NCI-H1048 (cell line): ENCODE measurements around the gene ZNF823.
"Not testable (repeated sequence)": the region's sequence is repeated elsewhere in the genome, so short reads cannot be mapped to it uniquely, and the experiment has no call there.

Experiments used
- DNase-seq: peaks from one replicate; lab custom pipeline; 2025; lab: John Stamatoyannopoulos, UW

Gene ZNF823

DNA sequence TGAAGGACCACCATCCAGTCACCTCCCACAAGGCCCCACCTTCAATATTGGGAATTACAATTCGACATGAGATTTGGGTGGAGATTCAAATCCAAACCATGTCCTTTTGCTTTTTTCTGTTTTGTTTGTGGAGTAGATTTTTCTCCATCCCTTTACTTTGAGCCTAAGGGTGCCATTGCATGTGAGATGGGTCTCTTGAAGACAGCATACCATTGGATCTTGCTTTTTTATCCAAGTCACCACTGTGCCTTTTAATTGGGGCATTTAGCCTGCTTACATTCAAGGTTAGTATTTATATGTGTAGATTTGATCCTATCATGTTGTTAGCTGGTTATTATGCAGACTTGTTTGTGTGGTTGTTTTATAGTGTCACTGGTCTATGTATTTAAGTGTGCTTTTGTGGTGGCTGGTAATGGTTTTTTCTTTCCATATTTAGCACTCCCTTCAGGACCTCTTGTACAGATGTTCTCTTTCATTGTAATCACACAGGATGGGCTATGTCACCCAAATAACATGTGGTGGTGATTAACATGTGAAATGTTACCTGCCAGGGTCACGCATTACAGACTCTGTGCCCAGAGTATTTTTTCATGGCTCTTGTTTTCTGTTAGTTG lies 58.0 kb downstream of the ZNF823 start:
- DNase-seq: no peak

DNA sequence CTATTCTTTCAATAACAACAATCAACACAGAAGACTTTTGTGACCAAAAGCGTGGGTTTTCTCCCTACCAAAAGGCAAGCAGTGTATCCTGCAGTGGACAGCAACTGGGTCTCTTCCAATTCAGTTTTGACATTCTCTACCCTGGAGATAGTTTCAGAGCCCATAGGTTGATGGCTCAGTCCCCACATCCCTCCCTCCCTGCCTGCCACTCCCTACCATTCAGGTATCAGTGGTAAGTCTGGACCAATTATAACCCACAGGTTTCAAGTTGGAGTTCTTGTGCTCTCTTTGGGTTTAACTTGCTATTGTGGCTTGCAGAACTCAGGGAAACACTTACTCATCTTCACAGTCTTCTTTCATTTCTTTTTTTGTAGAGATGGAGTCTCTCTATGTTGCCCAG lies 60.2 kb downstream of the ZNF823 start:
- no peak for DNase-seq

DNA sequence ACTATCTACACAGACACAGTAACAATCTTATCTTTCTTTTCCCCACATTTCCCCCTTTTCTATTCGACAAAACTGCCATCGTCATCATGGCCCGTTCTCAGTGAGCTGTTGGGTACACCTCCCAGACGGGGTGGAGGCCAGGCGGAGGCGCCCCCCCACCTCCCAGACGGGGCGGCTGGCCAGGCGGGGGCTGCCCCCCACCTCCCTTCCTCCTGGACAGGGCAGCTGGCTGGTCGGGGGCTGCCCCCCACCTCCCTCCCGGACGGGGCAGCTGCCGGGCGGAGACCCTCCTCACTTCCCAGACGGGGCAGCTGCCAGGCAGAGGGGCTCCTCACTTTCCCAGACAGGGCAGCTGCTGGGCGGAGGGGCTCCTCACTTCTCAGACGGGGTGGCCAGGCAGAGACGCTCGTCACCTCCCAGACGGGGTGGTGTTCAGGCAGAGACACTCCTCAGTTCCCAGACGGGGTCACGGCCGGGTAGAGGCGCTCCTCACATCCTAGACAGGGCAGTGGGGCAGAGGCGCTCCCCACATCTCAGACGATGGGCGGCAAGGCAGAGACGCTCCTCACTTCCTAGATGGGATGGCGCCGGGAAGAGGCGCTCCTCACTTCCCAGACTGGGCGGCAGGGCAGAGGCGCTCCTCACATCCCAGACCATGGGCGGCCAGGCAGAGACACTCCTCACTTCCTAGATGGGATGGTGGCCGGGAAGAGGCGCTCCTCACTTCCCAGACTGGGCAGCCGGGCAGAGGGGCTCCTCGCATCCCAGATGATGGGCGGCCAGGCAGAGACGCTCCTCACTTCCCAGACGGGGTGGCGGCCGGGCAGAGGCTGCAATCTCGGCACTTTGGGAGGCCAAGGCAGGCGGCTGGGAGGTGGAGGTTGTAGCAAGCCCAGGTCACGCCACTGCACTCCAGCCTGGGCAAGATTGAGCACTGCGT lies 61.8 kb downstream of the ZNF823 start:
- DNase-seq: not testable (repeated sequence)

DNA sequence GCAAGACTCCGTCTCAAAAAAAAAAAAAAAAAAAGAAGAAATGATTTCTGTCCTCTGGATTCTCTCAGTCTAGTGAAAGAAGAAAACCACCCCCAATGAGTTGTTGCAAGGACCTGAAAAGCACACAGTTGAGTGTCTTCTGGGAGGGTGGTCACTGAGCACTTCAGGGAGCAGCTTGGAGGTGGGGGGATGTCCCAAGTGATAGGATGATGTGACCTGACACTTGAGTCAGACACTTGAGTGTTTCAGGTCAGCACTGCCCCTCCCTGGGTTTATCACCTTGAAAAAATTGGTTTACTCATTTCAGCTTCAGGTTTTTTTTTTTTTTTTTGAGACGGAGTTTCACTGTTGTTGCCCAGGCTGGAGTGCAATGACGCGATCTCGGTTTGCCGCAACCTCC lies 63.2 kb downstream of the ZNF823 start:
- DNase-seq: no peak

DNA sequence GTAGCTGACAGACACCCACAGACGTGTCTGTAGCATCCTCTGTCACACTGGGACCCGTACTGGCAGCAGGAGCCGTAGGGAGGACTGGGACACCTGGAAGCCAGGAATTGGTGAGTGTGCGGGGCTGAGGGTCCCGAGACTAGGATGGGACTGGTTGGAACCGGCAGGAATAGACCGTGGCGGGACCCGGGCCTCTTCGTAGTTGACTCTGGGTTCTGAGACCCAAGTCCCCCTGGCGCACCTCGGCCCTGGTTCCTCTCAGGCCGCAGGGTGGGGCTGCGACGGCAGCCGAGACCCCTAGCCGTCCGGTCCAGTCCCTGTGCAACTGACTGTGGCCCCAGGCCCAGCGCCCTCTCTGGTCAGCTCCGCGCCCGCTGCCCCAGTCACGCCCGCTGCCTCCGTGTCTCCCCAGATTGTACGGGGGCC lies 64.7 kb downstream of the ZNF823 start:
- DNase-seq: no peak

DNA sequence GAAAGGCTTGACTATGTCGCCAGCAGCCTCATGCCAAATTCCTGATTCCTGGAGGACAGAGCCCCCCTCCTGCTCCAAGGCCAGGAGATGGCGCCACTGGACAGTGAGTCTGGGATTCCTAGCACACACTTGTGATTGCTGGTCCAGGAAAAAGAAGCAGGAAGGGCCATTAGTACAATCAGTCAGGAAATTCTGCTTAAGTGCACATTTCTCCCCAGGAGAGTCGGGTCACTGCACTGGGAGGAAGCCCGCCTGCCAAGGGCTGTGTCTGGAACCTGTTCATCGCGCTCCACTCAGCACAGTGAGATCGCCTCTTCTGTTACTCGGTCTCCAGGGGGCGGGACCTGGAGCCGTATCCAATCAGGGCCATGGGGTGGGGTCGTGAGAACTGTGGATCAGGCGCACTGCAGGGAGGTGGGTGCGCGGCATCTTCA lies 65.1 kb downstream of the ZNF823 start:
- DNase-seq: no peak
